H1 (cell line): ENCODE measurements around the gene CORO2B.

ENCODE experiments used
- CEBPB ChIP-seq: IDR thresholded peaks from 2 replicates; pipeline ENCODE4 v1.6.1; 2012; ENCODE audit warnings: low read depth, low read length
- CREB1 ChIP-seq: IDR thresholded peaks from 2 replicates; pipeline ENCODE4 v1.6.1; 2012; ENCODE audit warnings: inconsistent platforms
- CTCF ChIP-seq, 3 experiments: IDR thresholded peaks; 1 replicate in 2 of 3; 2 replicates in 1 of 3; pipeline versions ENCODE4 v1.5.1 to v1.6.1; 2011; ENCODE audit warnings: low read length in 3 of 3, mild to moderate bottlenecking in 3 of 3, inconsistent platforms in 2 of 3, low read depth in 1 of 3, moderate library complexity in 1 of 3; ENCODE audit not compliant: insufficient read depth in 1 of 3; ENCODE audit errors: control extremely low read depth in 1 of 3
- FOSL1 ChIP-seq: IDR thresholded peaks from 2 replicates; pipeline ENCODE4 v1.6.1; 2011; ENCODE audit warnings: mild to moderate bottlenecking, low read depth, low read length, moderate library complexity; ENCODE audit not compliant: insufficient read depth
- GABPA ChIP-seq: IDR thresholded peaks from 2 replicates; pipeline ENCODE4 v1.6.1; 2011; ENCODE audit warnings: mild to moderate bottlenecking, low read length, moderate library complexity, borderline replicate concordance; ENCODE audit not compliant: insufficient read depth
- HDAC2 ChIP-seq, 2 experiments: fragments of 300-600 bp in 1 of 2; sonication (generic) in 1 of 2; IDR thresholded peaks; 2 replicates each; pipeline ENCODE4 v1.6.1; 2011 to 2012; ENCODE audit warnings: low read depth in 2 of 2, low read length in 2 of 2, mild to moderate bottlenecking in 2 of 2, moderate library complexity in 2 of 2, borderline replicate concordance in 1 of 2, inconsistent platforms in 1 of 2
- MAX ChIP-seq: IDR thresholded peaks from 2 replicates; pipeline ENCODE4 v1.6.1; 2012; ENCODE audit warnings: inconsistent platforms
- POLR2A ChIP-seq, 2 experiments: IDR thresholded peaks; 1 replicate in 1 of 2; 2 replicates in 1 of 2; pipeline ENCODE4 v1.6.1; 2011; ENCODE audit warnings: low read depth in 2 of 2, low read length in 2 of 2, mild to moderate bottlenecking in 2 of 2; ENCODE audit errors: control extremely low read depth in 1 of 2
- POLR2AphosphoS5 ChIP-seq: IDR thresholded peaks from 2 replicates; pipeline ENCODE4 v1.6.1; 2011; ENCODE audit warnings: low read depth, low read length
- RAD21 ChIP-seq, 2 experiments: IDR thresholded peaks in 1 of 2; conservative IDR thresholded peaks in 1 of 2; 2 replicates each; pipeline ENCODE4 v1.6.1; 2011; ENCODE audit warnings: low read depth in 2 of 2, low read length in 2 of 2, improper control_type of control experiment in 1 of 2, inconsistent platforms in 1 of 2, mild to moderate bottlenecking in 1 of 2, moderate library complexity in 1 of 2
- SP2 ChIP-seq: IDR thresholded peaks from 2 replicates; pipeline ENCODE4 v1.6.1; 2012; ENCODE audit warnings: mild to moderate bottlenecking, low read length, inconsistent platforms
- TBP ChIP-seq: IDR thresholded peaks from 2 replicates; pipeline ENCODE4 v1.6.1; 2011; ENCODE audit warnings: low read depth, low read length, improper control_type of control experiment
- TEAD4 ChIP-seq: IDR thresholded peaks from 2 replicates; pipeline ENCODE4 v1.6.1; 2012; ENCODE audit warnings: low read depth, low read length, inconsistent platforms, mixed read lengths
- YY1 ChIP-seq: IDR thresholded peaks from 2 replicates; pipeline ENCODE4 v1.6.1; 2011; ENCODE audit warnings: low read depth, mild to moderate bottlenecking, low read length

GRCh38 chr15:68632101-68632500, 53.3 kb downstream of the CORO2B start:
- TF ChIP-seq TEAD4 (no peak), RAD21 (IDR thresholded peaks at IDR 0.05 in 1 of 2, conservative IDR thresholded peaks at IDR 0.05 in 1 of 2; ENCODE audit: low read depth in 2 of 2, low read length in 2 of 2) (no peak), CEBPB (no peak), CTCF (IDR thresholded peaks at IDR 0.05; ENCODE audit: control extremely low read depth in 1 of 3, insufficient read depth in 1 of 3, low read depth in 1 of 3, low read length in 3 of 3) (no peak), POLR2A (IDR thresholded peaks at IDR 0.05; ENCODE audit: control extremely low read depth in 1 of 2, low read depth in 2 of 2, low read length in 2 of 2) (no peak), GABPA (no peak), POLR2AphosphoS5 (no peak), MAX (no peak), CREB1 (no peak), YY1 (no peak), TBP (no peak), FOSL1 (no peak), SP2 (no peak), HDAC2 (IDR thresholded peaks at IDR 0.05; ENCODE audit: borderline replicate concordance in 1 of 2, low read depth in 2 of 2, low read length in 2 of 2) (no peak)
